NT2/D1 (cell line): Measurements from ENCODE around the gene ROBO1.

Experiments
- DNase-seq: peaks from one replicate; pipeline ENCODE4 v3.0.0-alpha.2; 2011; ENCODE audit warnings: low read depth, low spot score
- H3K27me3 ChIP-seq: 2 replicates; pipeline ENCODE4 v1.6.0; 2011; ENCODE audit warnings: mild to moderate bottlenecking; ENCODE audit not compliant: insufficient read length, insufficient read depth
- H3K36me3 ChIP-seq: 2 replicates; pipeline ENCODE4 v1.6.1; 2011; ENCODE audit warnings: mild to moderate bottlenecking, low read length, mixed read lengths; ENCODE audit not compliant: insufficient read depth, insufficient read length
- H3K4me1 ChIP-seq: 2 replicates; pipeline ENCODE4 v1.5.1; 2011; ENCODE audit not compliant: insufficient read depth, insufficient read length
- H3K4me3 ChIP-seq: 2 replicates; pipeline ENCODE4 v1.5.1; 2011; ENCODE audit warnings: low read depth; ENCODE audit not compliant: insufficient read length
- H3K9ac ChIP-seq: 2 replicates; pipeline ENCODE4 v1.6.0; 2011; ENCODE audit warnings: low read depth; ENCODE audit not compliant: insufficient read length
- H3K9me3 ChIP-seq: 2 replicates; pipeline ENCODE4 v1.5.1; 2011; ENCODE audit warnings: mild to moderate bottlenecking, low read length; ENCODE audit not compliant: insufficient read depth
- SUZ12 ChIP-seq: IDR thresholded peaks from 2 replicates; pipeline ENCODE4 v1.6.1; 2011; ENCODE audit not compliant: insufficient read length, insufficient read depth; ENCODE audit errors: extremely low read depth
- YY1 ChIP-seq: IDR thresholded peaks from 2 replicates; pipeline ENCODE4 v1.6.1; 2011; ENCODE audit not compliant: insufficient read length, insufficient read depth
- ZNF274 ChIP-seq: IDR thresholded peaks from 2 replicates; pipeline ENCODE4 v1.6.1; 2011; ENCODE audit warnings: mild to moderate bottlenecking, low read depth, low read length

The ROBO1 gene

DNA sequence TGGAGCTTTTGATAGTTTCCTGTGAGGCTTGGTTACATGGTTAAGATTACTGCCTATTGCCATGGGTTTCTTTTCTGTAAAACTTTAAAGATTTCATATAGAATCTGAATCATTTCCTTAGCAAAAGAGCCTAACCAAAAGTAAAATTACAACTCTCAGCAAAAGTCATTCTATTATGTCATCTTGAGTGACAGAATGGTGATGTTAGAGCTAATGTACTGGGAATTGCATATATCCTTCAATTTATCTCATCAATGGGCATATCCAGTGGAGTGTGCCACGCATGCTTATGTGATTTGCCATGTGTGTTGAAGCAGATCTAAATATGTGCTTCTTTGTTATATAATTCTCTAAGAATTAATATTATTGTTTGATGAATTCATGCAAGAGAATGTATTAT, 212.1 kb downstream of the ROBO1 start:
- H3K4me1 ChIP-seq, result no peaks in the 10 kb centered on the region
- H3K9ac ChIP-seq, result no peak overlapping the region
- no peaks in the 10 kb centered on the region for H3K36me3 ChIP-seq
- no peak for DNase-seq
- H3K4me3 ChIP-seq, result no peak overlapping the region
- TF ChIP-seq SUZ12 (no peak), ZNF274 (no peak), YY1 (no peak)
- no peaks in the 10 kb centered on the region for H3K9me3 ChIP-seq
- H3K27me3 ChIP-seq, result no peaks in the 10 kb centered on the region

DNA sequence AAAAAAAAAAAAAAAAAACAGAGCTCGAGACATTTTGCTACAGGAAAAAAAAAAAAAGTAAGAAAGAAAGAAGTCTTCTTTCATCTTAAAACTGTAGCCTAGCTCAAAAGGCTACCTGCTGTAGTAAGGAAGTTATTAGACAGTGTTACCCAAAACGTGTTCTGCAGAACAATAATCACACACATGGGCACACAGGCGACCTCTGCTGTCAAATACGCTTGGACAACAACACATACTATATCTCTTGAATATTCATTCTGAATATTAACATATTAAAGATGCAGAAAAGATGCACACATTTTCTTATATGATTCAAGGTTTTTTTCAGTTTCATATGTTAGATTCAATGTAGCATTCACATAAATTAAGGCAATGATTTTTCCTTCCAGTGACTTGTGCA, 215.8 kb downstream of the ROBO1 start:
- H3K9ac ChIP-seq, result no peak overlapping the region
- no peaks in the 10 kb centered on the region for H3K4me1 ChIP-seq
- DNase-seq, result no peak
- H3K4me3 ChIP-seq, result no peak overlapping the region
- TF ChIP-seq ZNF274 (no peak), YY1 (no peak), SUZ12 (no peak)
- no peaks in the 10 kb centered on the region for H3K36me3 ChIP-seq
- H3K27me3 ChIP-seq, result no peaks in the 10 kb centered on the region
- H3K9me3 ChIP-seq, result no peaks in the 10 kb centered on the region

DNA sequence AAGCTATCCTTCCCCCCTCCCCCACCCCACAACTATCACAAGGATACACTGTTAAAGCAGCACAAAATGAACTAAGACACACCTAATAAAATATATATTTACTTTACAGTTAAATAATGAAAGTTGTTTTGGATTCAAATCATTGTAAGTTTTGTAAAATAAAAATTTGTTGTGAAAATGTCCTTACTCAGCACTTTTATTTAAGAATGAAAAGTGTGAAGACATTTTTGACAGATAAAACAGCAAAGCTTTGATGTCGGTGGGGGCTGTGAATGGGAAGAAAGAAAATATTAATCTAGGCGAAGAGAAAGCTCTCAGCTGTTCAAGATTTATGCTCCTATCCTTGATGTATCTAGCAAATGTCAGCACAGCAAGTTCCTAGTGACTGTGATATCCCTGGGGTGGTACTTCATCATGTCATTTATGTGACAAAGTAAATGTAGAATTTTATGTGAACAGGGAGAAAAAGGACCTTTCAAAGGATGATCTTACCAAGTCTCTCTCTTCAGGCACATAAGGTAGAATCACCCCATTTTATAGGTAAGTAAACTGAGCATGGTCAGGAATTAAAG, 216.4 kb downstream of the ROBO1 start:
- no peak overlapping the region for H3K4me3 ChIP-seq
- no peaks in the 10 kb centered on the region for H3K27me3 ChIP-seq
- H3K36me3 ChIP-seq, result no peaks in the 10 kb centered on the region
- H3K9me3 ChIP-seq, result no peaks in the 10 kb centered on the region
- TF ChIP-seq ZNF274 (no peak), SUZ12 (no peak), YY1 (no peak)
- H3K4me1 ChIP-seq, result no peaks in the 10 kb centered on the region
- no peak overlapping the region for H3K9ac ChIP-seq
- no peak for DNase-seq

DNA sequence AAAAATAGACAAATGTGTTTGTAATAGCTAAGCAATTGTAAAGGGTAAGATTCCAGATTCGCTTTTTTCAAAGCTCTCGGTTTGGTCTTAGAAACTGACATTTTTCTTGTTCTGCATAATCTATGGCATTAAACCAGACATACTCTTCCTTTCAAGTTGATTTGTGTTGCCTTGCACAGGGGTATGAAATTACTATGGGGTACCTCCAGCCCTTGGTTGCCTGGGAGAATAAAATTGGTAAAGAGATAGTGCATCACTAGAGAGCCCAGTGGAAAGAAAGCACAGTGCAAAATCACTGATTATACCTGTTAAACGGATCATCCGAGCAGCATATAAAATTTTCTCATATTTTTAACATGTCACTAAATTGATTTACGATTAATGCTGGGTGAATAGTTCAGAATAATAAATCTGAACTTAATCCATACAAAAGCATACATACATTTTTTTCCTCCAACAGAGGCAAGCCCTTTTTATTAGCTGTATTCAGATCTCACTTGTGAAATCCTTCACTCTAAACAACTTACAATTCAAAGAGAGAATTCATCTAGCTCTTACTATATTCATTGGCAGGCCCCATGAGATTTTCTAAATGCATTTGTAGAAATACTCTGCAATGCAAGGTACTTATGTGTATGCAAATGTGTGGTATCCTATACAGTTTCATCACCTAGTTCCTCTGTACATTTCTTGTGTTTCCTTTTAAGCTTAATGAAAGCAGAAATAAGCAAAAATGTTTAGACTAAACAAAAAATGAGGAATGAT, 224.4 kb downstream of the ROBO1 start:
- DNase-seq, result no peak
- H3K4me1 ChIP-seq, result no peaks in the 10 kb centered on the region
- no peaks in the 10 kb centered on the region for H3K27me3 ChIP-seq
- TF ChIP-seq SUZ12 (no peak), YY1 (no peak)
- H3K9ac ChIP-seq, result no peak overlapping the region
- no peaks in the 10 kb centered on the region for H3K36me3 ChIP-seq
- H3K9me3 ChIP-seq, result no peaks in the 10 kb centered on the region
- no peak overlapping the region for H3K4me3 ChIP-seq

DNA sequence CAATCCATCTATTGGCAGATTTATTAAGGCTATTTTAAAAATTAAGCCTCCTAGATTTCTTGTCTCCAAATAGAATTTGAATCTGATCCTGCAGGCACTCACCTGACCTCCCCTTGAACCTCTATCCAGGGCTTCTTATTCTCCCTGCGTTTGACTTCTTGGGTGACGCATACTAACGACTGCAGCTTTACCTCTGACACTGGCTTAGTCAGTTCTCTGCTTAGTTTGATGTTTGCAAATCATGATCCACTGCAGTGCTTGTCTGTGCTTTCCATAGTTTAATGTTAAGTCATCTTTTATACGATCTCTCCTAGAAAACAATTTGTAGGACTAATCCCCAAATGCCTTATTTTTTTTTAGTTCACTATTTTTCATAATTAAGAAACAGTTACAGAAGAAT, 233.1 kb downstream of the ROBO1 start:
- TF ChIP-seq YY1 (no peak), SUZ12 (no peak), ZNF274 (no peak)
- H3K4me1 ChIP-seq, result no peaks in the 10 kb centered on the region
- no peaks in the 10 kb centered on the region for H3K27me3 ChIP-seq
- no peaks in the 10 kb centered on the region for H3K36me3 ChIP-seq
- no peak for DNase-seq
- no peak overlapping the region for H3K4me3 ChIP-seq
- no peak overlapping the region for H3K9ac ChIP-seq
- no peaks in the 10 kb centered on the region for H3K9me3 ChIP-seq

DNA sequence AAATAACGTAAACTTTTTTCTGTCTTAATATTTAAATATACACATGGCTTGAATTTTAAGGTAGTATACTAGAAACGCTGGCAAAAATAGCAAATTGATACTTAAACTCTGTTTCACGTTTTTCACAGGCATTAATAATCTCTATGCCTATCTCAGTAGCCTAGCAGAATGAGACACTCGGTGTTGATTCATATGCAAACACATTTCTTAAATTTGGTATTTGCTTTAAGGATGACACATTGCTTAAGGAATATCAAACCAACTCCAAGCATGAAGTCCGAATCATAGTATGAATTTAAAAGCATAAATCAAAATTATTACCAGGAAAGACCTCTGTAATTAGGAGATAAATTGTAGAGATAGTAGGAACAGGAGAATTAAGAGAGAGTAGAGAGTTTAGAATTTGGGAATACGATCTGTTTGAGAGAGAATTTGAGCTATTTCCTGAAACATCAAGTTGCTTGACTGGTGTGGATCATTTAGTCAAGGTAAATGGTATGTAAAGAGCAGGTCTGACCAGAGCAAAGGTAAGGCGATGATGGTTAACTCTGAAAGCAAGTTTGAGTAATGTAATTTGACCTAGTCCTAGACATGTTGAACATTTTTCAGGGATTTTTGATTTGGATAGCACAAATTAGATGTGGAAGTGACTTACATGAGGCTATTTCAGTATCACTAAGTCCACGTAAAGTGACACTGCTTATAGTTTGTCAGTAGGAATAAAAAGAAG, 236.1 kb downstream of the ROBO1 start:
- no peak for TF ChIP-seq YY1
- no peak for TF ChIP-seq ZNF274
- TF ChIP-seq SUZ12, result no peak
- H3K9ac ChIP-seq, result no peak overlapping the region
- H3K4me3 ChIP-seq, result no peak overlapping the region
- no peaks in the 10 kb centered on the region for H3K4me1 ChIP-seq
- no peak for DNase-seq
- no peaks in the 10 kb centered on the region for H3K36me3 ChIP-seq
- H3K9me3 ChIP-seq, result no peaks in the 10 kb centered on the region
- no peaks in the 10 kb centered on the region for H3K27me3 ChIP-seq

DNA sequence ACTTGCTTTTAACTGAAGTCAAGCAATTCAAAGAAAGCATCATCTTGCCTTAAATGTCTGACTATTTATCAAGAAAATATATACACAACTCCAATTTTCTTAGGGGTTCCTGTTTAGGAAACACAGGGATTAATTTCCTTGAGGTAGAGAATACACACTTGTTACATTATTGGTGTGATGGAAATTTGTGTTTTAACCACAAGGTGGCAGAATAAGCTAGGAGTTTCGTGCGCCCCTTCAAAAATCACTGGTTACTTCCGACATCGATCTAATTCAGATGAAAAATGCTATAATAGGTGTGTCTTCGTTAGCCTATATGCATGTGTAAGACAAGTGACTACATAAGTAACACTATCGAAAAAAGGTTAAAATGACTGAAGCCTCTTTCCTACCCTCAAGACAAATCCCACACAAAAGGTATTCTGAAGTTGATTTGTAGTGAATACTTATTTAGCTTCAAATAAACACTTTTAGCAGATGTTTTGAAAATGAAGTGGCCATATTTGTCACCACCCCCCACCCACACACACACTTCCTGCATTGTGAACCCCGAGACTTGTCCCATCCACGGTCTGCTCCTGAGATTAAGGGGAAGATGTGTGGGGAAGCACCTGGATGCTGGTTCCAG, 246.5 kb downstream of the ROBO1 start:
- Histone ChIP-seq H3K36me3 (no peaks in the 10 kb centered on the region), H3K9me3 (no peaks in the 10 kb centered on the region), H3K27me3 (peaks cover 3% of the 10 kb centered on the region), H3K9ac (no peak overlapping the region), H3K4me3 (no peak overlapping the region), H3K4me1 (no peaks in the 10 kb centered on the region)
- DNase-seq, result peak; percentile 13
- TF ChIP-seq ZNF274 (no peak), YY1 (no peak), SUZ12 (no peak)
